Measurements from ENCODE around the gene SMIM29.
"Not testable (repeated sequence)": the region's sequence is repeated elsewhere in the genome, so short reads cannot be mapped to it uniquely, and the experiment has no call there.

The SMIM29 gene

GRCh38 chr6:34267746-34268145 is 18.9 kb upstream of the SMIM29 start:
- TF ChIP-seq ZFX (IDR thresholded peaks at IDR 0.05; ENCODE audit: borderline replicate concordance) (no peak), CTCF (IDR thresholded peaks at IDR 0.05) (no peak)
- no peak overlapping the region for H3K27ac ChIP-seq

GRCh38 chr6:34263484-34263883 is 14.7 kb upstream of the SMIM29 start:
- H3K27ac ChIP-seq: not testable (repeated sequence)

- H3K27ac ChIP-seq: no peak overlapping the region
- TF ChIP-seq CTCF (IDR thresholded peaks at IDR 0.05) (no peak), ZFX (IDR thresholded peaks at IDR 0.05; ENCODE audit: borderline replicate concordance) (no peak)
Measured at GRCh38 chr6:34260576-34261267, 11.9 kb upstream of the SMIM29 start.

GRCh38 chr6:34259529-34260069 is 10.8 kb upstream of the SMIM29 start:
- TF ChIP-seq ZFX (IDR thresholded peaks at IDR 0.05; ENCODE audit: borderline replicate concordance) (no peak), CTCF (IDR thresholded peaks at IDR 0.05) (no peak)

GRCh38 chr6:34252395-34252794 is 3.6 kb upstream of the SMIM29 start:
- H3K27ac ChIP-seq: not testable (repeated sequence)

More at GRCh38 chr6:34259529-34260069, 10.8 kb upstream of the SMIM29 start:
- H3K27ac ChIP-seq: no peak overlapping the region

GRCh38 chr6:34249469-34250261 is 859 bp upstream of the SMIM29 start:
- peak overlapping the region; percentile 88 for H3K27ac ChIP-seq
- no peak for TF ChIP-seq CTCF (IDR thresholded peaks at IDR 0.05)
- no peak for TF ChIP-seq ZFX (IDR thresholded peaks at IDR 0.05; ENCODE audit: borderline replicate concordance)

GRCh38 chr6:34248198-34248726 is 544 bp downstream of the SMIM29 start:
- H3K27ac ChIP-seq: peak overlapping the region; percentile 88
- TF ChIP-seq CTCF (IDR thresholded peaks at IDR 0.05) (no peak), ZFX (IDR thresholded peaks at IDR 0.05; ENCODE audit: borderline replicate concordance) (no peak)

All from 22Rv1 (cell line).